ENCODE data around the gene SEZ6L.

DNA sequence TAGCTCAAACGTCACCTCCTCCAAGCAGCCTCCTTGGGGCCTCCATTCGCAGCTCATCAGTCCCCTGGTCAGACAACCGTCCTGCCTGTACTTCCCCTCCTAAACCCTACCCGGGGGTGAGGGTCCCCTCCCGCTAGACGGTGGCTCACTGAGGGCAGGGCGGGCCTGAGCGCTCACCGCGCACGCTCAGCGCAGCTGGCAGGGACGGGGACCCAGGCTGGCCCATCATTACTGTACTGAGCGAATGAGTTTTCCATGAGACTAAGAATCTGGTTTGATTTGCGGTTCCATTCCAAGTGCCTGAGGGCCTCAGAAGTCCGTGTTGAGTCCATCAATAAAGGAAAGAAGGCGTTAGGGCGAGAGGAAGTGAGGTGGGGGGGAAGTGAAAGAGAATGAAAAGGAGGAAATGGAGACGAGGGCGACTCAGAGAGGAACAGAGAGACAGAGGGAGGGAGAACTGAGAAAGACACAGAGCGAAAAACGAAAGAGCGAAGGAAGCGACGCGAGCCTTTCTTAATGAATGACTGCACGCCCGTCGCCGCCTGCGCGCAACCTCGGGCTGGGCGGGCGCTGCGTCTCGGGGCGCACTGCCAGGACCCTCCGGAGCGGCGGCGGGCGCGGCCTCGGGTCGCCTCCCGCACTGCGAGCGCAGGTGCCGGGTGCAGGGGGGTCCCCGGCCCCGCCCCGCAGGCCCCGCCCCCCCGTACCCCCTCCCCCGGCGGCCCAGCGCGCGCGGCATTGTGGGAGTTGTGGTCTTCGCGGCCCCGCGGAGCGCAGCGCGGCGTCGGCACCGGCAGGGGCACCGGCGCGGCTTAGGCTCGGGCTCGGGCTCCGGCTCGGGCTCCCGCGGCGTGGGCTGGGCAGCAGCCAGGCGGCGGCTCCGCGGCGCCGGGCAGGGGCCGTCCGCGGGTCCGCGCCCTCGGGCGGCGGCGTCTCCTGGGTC lies 259.5 kb downstream of the SEZ6L start, which contains the start of gene ASPHD2:
- TF ChIP-seq CTCF (IDR thresholded peaks at IDR 0.05; ENCODE audit: insufficient read depth, low read depth, low read length) (no peak), EZH2 (IDR thresholded peaks at IDR 0.05; ENCODE audit: insufficient read depth, low read length) (no peak)
